Activated T-cell treated with anti-CD3 and anti-CD28 coated beads, Interleukin-2, amount 50 U/mL, for 72 hours (primary cell): ENCODE results near the gene CCNO. TPM values are rescaled to one million over a fixed set of nuclear protein-coding genes. Genes with fewer than 3 reads are reported as not detected.

ENCODE experiments used
- ATAC-seq, 2 donors: fragments of 150-1000 bp; cut with Tn5 transposase; replicated peaks in 1 of 2; 2 replicates each; pipeline ENCODE4 v1.10.0; 2021; ENCODE audit warnings: moderate library complexity in 2 of 2, mild to moderate bottlenecking in 1 of 2
- DNase-seq, 2 donors: peaks; one replicate each; pipeline ENCODE4 v3.0.0; 2021 to 2022; ENCODE audit warnings: mixed read lengths in 1 of 2
- H3K27ac Mint-ChIP-seq: one replicate; pipeline ENCODE4 v1.8.0; 2022; ENCODE audit warnings: mild to moderate bottlenecking, moderate library complexity, mixed read lengths
- H3K27me3 Mint-ChIP-seq: one replicate; pipeline ENCODE4 v1.8.0; 2022; ENCODE audit warnings: low read depth, mixed read lengths
- H3K36me3 Mint-ChIP-seq, 2 donors: one replicate each; pipeline ENCODE4 v1.8.0; 2022; ENCODE audit warnings: mixed read lengths in 2 of 2, mild to moderate bottlenecking in 1 of 2; ENCODE audit not compliant: insufficient read depth in 2 of 2
- H3K4me1 Mint-ChIP-seq: one replicate; pipeline ENCODE4 v1.8.0; 2022; ENCODE audit warnings: low read depth, mixed read lengths
- H3K4me3 Mint-ChIP-seq, 2 donors: one replicate each; pipeline ENCODE4 v1.8.0; 2022; ENCODE audit warnings: mild to moderate bottlenecking in 2 of 2, mixed read lengths in 2 of 2, moderate library complexity in 2 of 2
- H3K9me3 Mint-ChIP-seq, 2 donors: one replicate each; pipeline ENCODE4 v1.8.0; 2022; ENCODE audit warnings: mixed read lengths in 2 of 2
- total RNA-seq, 2 donors: library from RNA; stranded (reverse); gene quantifications; one replicate each; pipeline ENCODE4 v1.2.3, GENCODE V29; 2022

Gene CCNO
- total RNA-seq, 2 donors from 2014 or later = 0.19 TPM; not detected in 1

GRCh38 chr5:55218967-55219366, 14.4 kb downstream of the CCNO start:
- no peak for ATAC-seq
- Mint-ChIP-seq H3K27ac (no peak overlapping the region), H3K27me3 (peaks cover 68% of the 10 kb centered on the region)

GRCh38 chr5:55211184-55211874, 22.1 kb downstream of the CCNO start:
- no peak overlapping the region for H3K4me3 Mint-ChIP-seq
- no peaks in the 10 kb centered on the region for H3K9me3 Mint-ChIP-seq
- peaks cover 10% of the 10 kb centered on the region for H3K27me3 Mint-ChIP-seq

More at GRCh38 chr5:55218967-55219366, 14.4 kb downstream of the CCNO start:
- no peaks in the 10 kb centered on the region for H3K9me3 Mint-ChIP-seq
- H3K4me1 Mint-ChIP-seq = peaks cover 34% of the 10 kb centered on the region
- H3K36me3 Mint-ChIP-seq = peaks cover 0 to 2% of the 10 kb centered on the region in 2 donors
- H3K4me3 Mint-ChIP-seq = no peak overlapping the region
- DNase-seq = no peak

GRCh38 chr5:55205001-55205400, 28.4 kb downstream of the CCNO start:
- Mint-ChIP-seq H3K27ac (no peak overlapping the region), H3K9me3 (peaks cover 1 to 3% of the 10 kb centered on the region in 2 donors), H3K4me3 (no peak overlapping the region), H3K36me3 (no peaks in the 10 kb centered on the region), H3K27me3 (peaks cover 31% of the 10 kb centered on the region), H3K4me1 (no peaks in the 10 kb centered on the region)
- DNase-seq (no peak), ATAC-seq (no peak)

More at GRCh38 chr5:55211184-55211874, 22.1 kb downstream of the CCNO start:
- DNase-seq = no peak
- no peak for ATAC-seq
- Mint-ChIP-seq H3K4me1 (no peaks in the 10 kb centered on the region), H3K27ac (no peak overlapping the region), H3K36me3 (no peaks in the 10 kb centered on the region)

- peaks cover 41% of the 10 kb centered on the region for H3K27me3 Mint-ChIP-seq
- no peaks in the 10 kb centered on the region for H3K4me1 Mint-ChIP-seq
- H3K9me3 Mint-ChIP-seq = no peaks in the 10 kb centered on the region
- DNase-seq (no peak), ATAC-seq (no peak)
- H3K4me3 Mint-ChIP-seq = no peak overlapping the region
- H3K27ac Mint-ChIP-seq = no peak overlapping the region
- no peaks in the 10 kb centered on the region for H3K36me3 Mint-ChIP-seq
Observed at GRCh38 chr5:55191165-55191564, 42.2 kb downstream of the CCNO start.

- Mint-ChIP-seq H3K9me3 (no peaks in the 10 kb centered on the region), H3K27ac (no peak overlapping the region), H3K4me3 (no peak overlapping the region), H3K4me1 (no peaks in the 10 kb centered on the region), H3K36me3 (no peaks in the 10 kb centered on the region), H3K27me3 (peaks cover 57% of the 10 kb centered on the region)
- ATAC-seq (no peak), DNase-seq (no peak)
Observed at GRCh38 chr5:55188656-55189540, 44.5 kb downstream of the CCNO start.

GRCh38 chr5:55187370-55187769, 46.0 kb downstream of the CCNO start:
- DNase-seq = no peak
- no peaks in the 10 kb centered on the region for H3K36me3 Mint-ChIP-seq
- no peak overlapping the region for H3K4me3 Mint-ChIP-seq
- ATAC-seq = no peak
- peaks cover 52% of the 10 kb centered on the region for H3K27me3 Mint-ChIP-seq
- no peaks in the 10 kb centered on the region for H3K9me3 Mint-ChIP-seq
- no peaks in the 10 kb centered on the region for H3K4me1 Mint-ChIP-seq
- H3K27ac Mint-ChIP-seq = no peak overlapping the region

Other genes with a start within 250 kb of the CCNO start
- under 1 TPM in 1 of 2 donors, not detected in 1; 0.23 TPM for gene ESM1, start 248.0 kb downstream of the CCNO start, total RNA-seq
- gene GZMK, start 209.4 kb downstream of the CCNO start, total RNA-seq = 1 to 10 TPM; 1.0 to 7.6 TPM
- gene GZMA, start 131.0 kb downstream of the CCNO start, total RNA-seq = 10 to 100 TPM in 1 of 2 donors, 1 to 10 TPM in 1; 4.2 to 25.1 TPM
- gene GPX8, start 73.4 kb downstream of the CCNO start, total RNA-seq = not detected
- gene CDC20B, start 60.4 kb downstream of the CCNO start, total RNA-seq = under 1 TPM; 0.07 to 0.10 TPM
- under 1 TPM in 1 of 2 donors, not detected in 1; 0.48 TPM for gene MCIDAS, start 6.3 kb downstream of the CCNO start, total RNA-seq
- 10 to 100 TPM; 11.6 to 14.7 TPM for gene DHX29, start 74.1 kb upstream of the CCNO start, total RNA-seq
- 10 to 100 TPM; 65.4 to 70.7 TPM for gene MTREX, start 74.4 kb upstream of the CCNO start, total RNA-seq